Measurements from ENCODE around the gene MTG2.

DNA sequence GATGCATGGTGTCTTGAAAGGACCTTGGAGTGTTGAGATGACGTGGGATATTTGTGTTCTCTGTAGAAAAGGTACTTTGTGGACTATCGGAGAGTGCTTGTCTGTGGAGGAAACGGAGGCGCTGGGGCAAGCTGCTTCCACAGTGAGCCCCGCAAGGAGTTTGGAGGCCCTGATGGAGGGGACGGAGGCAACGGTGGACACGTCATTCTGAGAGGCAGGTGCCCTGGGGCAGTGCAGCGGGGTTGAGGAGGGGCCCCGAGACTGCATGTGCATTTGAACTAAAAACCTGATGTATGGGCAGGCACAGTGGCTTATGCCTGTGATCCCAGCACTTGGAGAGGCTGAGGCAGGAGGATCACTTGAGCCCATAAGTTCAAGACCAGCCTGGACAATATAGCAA, 12.9 kb downstream of the MTG2 start:
- TF ChIP-seq HDAC6 (IDR thresholded peaks at IDR 0.05; ENCODE audit: unreplicated experiment): no peak
- no peak for TF ChIP-seq POLR2A (IDR thresholded peaks at IDR 0.05; ENCODE audit: low read depth, low read length)
- TF ChIP-seq, protein P1, sequence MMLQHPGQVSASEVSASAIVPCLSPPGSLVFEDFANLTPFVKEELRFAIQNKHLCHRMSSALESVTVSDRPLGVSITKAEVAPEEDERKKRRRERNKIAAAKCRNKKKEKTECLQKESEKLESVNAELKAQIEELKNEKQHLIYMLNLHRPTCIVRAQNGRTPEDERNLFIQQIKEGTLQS (IDR thresholded peaks at IDR 0.05; ENCODE audit: borderline replicate concordance, extremely low read depth, low read depth, low read length): no peak
- TF ChIP-seq, protein P2, sequence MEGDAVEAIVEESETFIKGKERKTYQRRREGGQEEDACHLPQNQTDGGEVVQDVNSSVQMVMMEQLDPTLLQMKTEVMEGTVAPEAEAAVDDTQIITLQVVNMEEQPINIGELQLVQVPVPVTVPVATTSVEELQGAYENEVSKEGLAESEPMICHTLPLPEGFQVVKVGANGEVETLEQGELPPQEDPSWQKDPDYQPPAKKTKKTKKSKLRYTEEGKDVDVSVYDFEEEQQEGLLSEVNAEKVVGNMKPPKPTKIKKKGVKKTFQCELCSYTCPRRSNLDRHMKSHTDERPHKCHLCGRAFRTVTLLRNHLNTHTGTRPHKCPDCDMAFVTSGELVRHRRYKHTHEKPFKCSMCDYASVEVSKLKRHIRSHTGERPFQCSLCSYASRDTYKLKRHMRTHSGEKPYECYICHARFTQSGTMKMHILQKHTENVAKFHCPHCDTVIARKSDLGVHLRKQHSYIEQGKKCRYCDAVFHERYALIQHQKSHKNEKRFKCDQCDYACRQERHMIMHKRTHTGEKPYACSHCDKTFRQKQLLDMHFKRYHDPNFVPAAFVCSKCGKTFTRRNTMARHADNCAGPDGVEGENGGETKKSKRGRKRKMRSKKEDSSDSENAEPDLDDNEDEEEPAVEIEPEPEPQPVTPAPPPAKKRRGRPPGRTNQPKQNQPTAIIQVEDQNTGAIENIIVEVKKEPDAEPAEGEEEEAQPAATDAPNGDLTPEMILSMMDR (IDR thresholded peaks at IDR 0.05 in 2 of 3, conservative IDR thresholded peaks at IDR 0.05 in 1 of 3; ENCODE audit: control insufficient read depth in 2 of 3, extremely low read depth in 1 of 3, insufficient read depth in 1 of 3, low read depth in 3 of 3, low read length in 3 of 3): no peak
- no peak for TF ChIP-seq NR2C2 (IDR thresholded peaks at IDR 0.05; ENCODE audit: borderline replicate concordance, control insufficient read depth, insufficient read length, low read depth)

Data from GM12878 (cell line).